Hematopoietic multipotent progenitor cell treated with erythropoietin and hydrocortisone succinate and interleukin-3 and kit ligand, for 17 days (in vitro differentiated cells): ENCODE measurements around the gene MAN2A2.
"Not testable (repeated sequence)": the region's sequence is repeated elsewhere in the genome, so short reads cannot be mapped to it uniquely, and the experiment has no call there.

ENCODE experiments used
- DNase-seq: peaks from one replicate; pipeline ENCODE4 v3.0.0-alpha.2; 2015; ENCODE audit warnings: low spot score

Gene MAN2A2

GRCh38 chr15:90905306-90906180 lies 2.4 kb downstream of the MAN2A2 start:
- DNase-seq = no peak

DNA sequence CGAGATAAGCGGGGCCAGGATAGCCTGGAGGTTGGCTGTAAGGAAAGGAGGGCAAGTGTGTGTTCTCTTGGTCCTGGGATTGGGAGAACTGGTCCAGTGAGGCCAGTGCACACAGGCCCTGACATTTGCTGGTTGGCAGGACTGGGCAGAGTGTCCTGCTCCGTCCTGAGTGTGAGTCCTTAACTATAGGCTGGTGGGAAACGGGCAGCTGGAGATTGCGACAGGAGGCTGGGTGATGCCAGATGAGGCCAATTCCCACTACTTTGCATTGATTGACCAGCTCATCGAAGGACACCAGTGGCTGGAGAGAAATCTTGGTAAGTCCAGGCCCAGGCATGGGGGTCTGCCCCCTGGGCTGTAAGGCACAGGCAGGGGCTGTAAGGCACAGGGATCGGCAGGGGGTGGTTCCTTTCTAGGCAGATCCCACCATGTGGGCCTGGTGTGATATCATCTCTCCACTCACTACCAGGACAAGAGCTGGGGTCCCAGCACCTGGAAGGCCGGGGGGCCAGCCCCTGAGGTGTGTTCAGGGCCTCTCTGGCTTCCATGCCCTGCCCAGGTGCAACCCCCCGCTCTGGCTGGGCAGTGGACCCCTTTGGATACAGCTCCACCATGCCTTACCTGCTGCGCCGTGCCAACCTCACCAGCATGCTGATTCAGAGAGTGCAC lies 3.2 kb downstream of the MAN2A2 start:
- no peak for DNase-seq

DNA sequence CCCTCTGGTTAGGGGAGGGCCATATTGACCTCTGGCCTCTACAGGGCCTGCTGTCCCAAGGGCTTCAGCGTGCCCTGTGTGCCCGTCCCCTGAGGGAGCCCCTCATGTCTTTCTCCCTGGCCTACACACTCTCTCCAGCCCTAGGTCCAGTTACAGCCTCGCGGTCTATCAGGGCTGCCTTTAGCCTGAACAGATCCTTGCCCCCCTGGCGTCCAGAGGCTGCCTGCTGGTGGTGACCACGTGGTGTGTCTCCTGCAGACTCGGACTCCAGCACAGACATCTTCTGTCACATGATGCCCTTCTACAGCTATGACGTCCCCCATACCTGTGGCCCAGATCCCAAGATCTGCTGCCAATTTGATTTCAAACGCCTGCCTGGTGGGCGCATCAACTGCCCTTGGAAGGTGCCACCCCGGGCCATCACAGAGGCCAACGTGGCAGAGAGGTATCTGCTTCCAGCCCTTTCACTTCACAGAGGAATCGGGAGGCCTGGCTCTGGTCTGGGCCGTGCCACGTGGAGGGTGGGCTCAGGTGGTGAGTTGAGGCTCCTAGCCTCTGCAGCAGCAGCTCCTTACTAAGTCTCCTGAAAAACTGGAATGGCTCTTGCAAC lies 4.1 kb downstream of the MAN2A2 start:
- no peak for DNase-seq

DNA sequence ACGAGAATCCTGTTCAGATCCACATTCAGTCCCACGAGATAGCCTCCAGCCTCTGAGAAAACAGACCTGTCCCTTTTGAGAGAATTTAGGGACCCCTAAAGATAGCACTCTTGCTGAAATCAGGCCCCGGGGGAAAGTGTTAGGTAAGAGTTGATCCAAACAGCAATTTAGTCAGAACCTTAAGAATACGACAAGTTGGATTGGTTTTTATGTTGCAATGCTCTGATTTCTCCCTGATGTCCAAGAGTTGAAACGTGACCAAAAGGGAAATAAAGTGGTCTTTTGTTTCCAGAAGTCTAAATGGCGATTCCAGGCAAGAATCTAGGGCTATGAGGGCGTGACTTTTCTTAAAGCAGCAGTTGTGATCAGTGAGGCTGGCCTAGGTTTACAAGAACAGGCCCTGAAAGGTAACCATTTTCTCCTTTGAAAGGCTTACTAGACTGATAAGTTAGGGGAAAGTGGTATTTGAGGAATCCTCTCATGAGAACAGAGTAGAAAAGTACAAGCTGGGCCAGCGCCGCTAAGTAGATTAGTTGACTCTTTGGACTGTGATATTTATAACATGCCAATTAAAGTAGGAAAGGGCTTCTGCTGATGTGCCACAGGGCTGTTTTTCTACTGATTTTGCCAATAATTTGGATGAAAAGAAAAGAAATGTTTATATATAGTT lies 4.9 kb downstream of the MAN2A2 start:
- no peak for DNase-seq

DNA sequence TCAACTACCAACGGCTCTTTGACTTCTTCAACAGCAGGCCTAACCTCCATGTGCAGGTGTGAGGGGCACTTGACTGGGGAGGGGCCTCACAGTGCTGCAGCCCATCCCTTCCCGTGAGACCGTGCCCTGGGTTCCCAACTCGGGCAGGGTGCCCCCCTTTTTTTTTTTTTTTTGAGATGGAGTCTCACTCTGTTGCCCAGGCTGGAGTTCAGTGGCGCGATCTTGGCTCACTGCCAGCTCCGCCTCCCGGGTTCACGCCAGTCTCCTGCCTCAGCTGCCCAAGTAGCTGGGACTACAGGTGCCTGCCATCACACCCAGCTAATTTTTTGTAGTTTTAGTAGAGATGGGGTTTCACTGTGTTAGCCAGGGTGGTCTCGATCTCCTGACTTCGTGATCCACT lies 6.3 kb downstream of the MAN2A2 start:
- not testable (repeated sequence) for DNase-seq

- DNase-seq = no peak
Observed at GRCh38 chr15:90909976-90910375, 6.9 kb downstream of the MAN2A2 start.

GRCh38 chr15:90910441-90911301 lies 7.6 kb downstream of the MAN2A2 start:
- no peak for DNase-seq

GRCh38 chr15:90911302-90911623 lies 8.2 kb downstream of the MAN2A2 start:
- DNase-seq = no peak

GRCh38 chr15:90911906-90912769 lies 9.0 kb downstream of the MAN2A2 start:
- no peak for DNase-seq

GRCh38 chr15:90912770-90913075 lies 9.6 kb downstream of the MAN2A2 start:
- DNase-seq = no peak

- DNase-seq = no peak
Observed at GRCh38 chr15:90913398-90913944, 10.4 kb downstream of the MAN2A2 start.

- no peak for DNase-seq
Observed at GRCh38 chr15:90914305-90915080, 11.4 kb downstream of the MAN2A2 start.

- no peak for DNase-seq
Observed at GRCh38 chr15:90915216-90915807, 12.2 kb downstream of the MAN2A2 start.

DNA sequence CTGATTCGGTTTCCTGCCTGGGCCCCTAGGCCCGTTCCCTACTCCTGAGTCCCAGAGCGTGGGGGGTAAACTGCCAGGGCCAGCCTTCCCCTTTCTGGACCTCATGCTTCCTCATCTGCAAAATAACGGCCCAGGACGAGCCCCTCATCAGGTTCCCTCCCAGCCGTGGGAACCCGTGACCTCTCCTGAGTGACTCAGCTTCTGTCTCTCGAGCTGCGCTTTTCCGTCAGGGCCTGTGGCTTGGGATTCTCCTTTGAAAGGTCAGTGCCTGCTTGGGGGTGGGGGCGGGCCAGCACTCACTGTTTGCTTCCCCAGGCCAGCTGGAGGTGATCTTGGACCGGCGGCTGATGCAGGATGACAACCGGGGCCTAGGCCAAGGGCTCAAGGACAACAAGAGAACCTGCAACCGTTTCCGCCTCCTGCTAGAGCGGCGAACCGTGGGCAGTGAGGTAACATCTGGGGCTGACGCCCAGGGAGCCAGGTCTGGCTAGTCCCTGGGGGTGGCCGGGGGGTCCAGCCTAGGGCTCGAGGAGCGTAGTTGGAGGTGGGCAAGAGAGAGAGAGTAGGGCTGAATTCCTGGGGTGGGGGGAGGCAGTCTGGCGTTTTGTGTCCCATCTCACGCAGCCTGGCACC lies 12.8 kb downstream of the MAN2A2 start:
- DNase-seq = no peak

DNA sequence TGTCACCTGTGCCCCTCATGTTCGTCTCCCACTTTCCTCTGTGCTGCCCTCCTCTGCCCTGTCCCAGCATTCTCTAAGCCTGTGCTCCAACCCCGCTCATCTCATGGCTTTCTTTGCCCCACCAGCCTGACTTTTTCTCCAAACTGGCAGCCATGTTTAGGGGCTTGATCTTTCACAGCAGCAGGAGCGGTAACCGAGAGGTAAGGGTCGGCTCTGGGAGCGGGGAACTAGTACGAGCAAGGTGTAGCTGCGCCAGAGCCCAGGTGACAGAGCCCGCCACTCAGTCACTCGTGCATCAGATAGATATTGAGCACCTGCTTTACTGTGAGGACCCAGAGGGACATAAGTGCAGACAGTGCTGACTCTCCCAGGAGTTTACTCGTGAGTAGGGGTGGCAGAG lies 13.4 kb downstream of the MAN2A2 start:
- no peak for DNase-seq

DNA sequence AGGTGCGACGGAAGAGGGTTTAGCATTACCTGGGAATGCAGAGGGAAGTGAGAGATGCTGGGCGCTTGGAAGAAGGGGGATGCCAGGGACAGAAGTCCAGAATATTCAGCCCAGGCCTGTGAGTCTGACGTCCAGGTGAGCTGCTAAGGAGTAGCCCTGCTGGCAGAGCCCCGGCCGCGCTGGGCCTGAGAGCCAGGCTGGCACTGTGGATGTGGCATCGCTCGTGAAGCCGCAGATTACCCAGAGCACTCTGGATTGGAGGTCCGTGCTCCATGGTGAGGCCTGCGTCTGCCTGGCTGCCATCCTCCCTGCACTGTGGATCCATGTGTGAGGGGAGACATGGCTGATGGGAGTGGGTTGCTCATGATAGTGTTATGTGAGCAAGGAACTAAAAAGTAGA lies 14.5 kb downstream of the MAN2A2 start:
- no peak for DNase-seq

DNA sequence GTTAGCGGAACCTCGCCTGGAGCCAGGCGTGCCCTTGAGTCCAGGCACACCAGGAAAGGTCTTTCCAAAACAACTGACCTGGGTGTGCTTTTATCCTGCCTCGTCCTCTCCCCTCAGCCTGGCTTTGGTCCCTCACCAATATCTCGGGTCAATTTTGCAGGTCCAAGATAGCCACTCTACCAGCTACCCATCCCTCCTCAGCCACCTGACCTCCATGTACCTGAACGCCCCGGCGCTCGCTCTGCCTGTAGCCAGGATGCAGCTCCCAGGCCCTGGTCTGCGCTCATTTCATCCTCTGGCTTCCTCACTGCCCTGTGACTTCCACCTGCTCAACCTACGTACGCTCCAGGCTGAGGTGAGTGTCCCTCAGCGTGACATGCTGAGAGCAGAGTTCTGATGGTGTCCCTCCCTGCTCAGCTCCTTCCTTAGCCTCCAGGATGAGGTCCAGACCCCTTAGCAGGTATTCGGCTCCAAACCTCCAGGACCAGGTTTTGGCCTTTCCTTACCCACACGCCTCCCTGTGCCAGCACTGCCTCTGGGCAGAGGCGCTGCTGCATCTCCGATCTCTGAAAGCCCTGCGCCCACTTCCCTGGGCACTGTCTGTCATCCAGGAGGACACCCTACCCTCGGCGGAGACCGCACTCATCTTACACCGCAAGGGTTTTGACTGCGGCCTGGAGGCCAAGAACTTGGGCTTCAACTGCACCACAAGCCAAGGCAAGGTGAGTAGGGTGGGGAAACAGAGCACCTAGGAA lies 15.1 kb downstream of the MAN2A2 start:
- no peak for DNase-seq

DNA sequence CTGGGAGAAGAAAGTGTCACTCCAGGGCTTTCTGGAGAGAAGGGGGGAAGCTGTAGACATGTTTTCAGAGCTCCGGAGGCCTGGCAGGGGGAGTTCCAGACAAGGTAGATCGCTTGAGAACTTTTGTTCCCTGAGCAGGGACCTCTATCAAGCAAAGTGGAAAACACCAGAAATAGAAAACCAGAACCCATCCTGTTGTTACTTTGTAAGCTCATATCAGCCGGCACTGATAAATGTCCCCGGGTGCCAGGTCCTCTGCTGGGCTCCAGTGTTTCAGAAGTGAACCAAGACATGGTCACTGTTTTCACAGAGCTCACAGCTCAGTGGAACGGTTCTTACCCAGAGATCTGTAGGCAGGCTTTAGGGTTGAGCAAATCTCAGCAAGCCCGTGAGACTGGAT lies 15.7 kb downstream of the MAN2A2 start:
- DNase-seq = no peak
